LoVo (cell line): ENCODE data around the gene EFNA4.

Source experiments
- DNase-seq: peaks from one replicate; pipeline ENCODE4 v3.0.0-alpha.2; 2016; ENCODE audit warnings: low spot score

Gene EFNA4

DNA sequence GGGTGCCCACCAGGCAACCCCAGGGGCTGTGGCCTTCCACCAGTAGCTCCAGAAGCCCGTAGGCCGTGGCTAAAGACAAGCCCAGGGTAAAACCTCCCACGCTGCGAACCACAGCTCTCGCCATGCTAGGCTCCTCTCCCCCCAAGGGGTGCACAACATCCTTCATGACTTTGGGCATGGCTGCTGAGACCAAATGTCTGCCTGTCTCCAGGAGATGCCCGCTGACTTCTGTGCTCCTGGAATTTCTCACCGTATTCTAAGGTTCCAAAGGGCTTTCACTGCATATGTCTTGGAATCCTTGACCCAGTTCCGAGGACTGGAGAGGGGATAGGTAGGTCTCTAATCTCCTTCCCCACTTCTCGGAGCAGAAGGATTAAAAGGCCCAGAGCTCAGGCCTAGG, 30.0 kb upstream of the EFNA4 start, which contains the start of the genes DCST1 and DCST2:
DCST1 (plus strand) TSS at position 301 of the 400 bp plus-strand sequence. CDS start 213 bp downstream, outside the sequence.
DCST2 (minus strand) TSS at position 258 of the 400 bp plus-strand sequence; CDS start at position 178, 80 bp downstream.
- no peak for DNase-seq

DNA sequence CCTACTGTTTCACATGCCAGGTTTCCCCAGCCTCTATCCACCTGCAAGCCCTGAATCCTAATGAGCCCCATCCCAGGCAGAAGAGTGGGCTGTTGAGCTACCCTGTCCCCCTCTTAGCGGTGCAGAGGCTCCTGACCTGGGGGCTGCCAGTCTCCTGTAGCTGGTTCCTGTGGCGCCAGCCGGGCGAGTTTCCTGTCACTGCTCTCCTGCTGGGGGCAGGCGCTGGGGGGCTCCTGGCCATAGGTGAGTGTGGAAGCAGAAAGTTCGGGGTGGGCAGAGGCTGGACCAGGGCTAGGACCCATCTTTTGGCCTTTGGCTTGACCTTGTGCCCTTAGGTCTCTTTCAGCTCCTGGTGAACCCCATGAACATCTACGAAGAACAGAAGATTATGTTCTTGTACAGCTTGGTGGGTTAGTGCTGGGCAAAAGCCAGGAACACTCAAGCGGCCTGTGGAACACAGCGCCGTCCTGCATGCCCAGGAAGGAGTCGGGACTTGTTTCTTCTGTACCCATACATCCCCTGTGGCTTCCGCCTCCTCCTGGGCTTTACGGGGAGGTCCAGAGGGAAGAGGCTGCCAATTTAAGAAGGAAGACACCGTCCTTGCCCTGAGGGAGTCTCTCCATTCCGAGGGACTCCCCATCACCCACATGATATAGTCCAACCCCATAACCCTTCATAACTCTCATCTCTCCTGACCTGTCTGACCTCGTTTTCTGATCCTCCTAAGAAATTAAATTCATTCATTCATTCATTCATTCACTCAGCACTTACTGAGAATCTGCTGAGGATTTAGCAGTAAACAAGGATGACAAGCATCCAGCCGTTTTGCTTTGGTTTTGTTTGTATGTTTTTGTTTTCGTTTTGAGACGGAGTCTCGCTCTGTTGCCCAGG, 29.0 kb upstream of the EFNA4 start:
- no peak for DNase-seq

DNA sequence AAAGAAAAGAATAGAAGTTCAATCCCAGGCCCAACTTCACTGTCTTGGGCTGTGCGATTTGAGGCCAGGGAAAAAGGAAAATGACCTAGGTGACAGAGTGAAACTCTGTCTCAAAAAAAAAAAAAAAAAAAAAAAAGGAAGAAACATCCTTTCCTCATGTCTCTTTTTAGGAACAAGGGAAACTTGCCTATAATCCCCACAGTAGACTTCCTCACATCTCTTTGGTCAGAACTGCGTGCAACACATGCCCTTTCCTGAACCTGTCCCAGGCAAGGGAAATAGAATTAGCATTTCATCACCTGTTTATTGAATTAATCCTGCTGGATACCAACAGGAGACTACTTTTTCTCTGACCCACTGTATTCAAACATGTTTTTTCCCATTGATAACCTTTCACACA, 27.6 kb upstream of the EFNA4 start:
- no peak for DNase-seq

DNA sequence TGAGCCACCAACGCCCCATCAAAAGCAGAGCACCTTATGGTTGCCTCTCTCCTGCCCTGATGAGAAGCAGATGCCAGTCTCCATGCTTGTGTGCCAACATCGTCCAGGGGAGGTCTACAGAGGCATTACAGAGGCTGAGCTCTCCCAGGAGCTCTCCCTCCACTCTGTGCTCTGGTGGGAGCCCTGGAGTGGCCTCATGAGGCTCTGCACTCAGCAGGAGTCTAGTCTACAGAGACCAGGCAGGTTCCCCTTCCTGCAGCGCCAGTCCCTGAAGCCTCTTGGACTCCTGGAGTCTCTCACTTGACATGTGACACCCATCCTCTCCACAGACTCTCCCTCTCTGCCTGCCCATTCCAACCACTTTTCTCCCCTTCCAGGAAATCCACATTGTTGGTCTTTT, 26.5 kb upstream of the EFNA4 start:
- no peak for DNase-seq

DNA sequence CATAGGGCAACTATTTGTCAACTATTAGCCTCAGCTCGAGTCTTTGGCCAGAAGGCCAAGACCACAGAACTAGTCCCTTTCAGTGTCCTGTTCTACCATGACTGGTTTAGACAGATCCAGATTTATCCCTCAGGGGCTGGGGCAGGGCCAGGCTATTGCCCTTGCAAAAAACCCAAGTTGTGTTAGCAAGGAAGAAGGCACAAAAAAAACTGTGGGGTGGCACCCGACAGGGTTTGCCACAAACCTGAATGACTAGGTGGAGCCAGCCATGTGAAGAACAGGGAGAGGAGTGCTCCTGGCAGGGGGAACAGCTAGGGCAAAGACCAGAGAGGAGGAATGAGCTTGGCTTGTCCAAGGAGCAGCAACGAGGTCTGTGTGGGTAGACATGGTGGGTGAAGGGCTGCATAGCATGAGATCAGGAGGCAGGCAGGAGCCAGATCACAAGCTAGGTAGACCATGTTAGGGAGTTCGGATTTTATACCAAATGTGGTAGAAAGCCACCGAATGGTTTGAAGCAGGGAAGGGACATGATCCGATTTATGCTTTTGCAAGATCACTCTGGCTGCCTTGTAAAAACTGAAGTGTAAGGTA, 25.6 kb upstream of the EFNA4 start:
- DNase-seq, result no peak

DNA sequence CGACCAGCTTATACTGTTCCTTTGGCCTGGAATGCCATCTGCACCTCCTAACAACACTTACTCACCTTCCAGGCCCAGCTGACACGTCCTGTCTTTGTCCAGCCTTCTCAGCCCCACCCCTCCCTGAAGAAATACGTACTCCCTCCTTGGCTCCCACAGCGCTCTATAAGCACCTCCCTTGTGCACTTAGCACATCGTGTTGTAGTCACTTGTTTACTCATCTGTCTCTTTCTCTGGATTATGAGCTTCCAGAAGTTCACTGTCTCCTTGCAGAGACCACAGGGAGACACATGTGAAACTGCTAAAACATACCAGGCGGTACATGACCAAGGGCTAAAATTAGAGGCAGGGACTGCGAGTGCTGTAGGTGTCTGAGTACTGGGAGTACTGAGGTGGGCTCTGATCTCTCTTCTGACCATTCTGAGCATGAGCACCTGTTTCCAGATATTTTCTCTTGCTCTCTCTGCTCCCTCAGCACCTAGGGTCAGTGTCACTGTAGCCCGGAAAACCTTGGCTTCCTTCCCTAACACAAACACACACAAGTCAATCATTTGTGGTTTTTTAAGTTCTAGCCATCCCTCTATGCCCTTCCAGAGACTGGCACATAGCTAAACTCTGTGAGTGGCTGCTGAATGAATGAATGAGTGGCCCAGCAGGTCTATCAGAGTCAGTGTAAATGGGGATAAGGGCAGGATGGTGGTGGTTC, 24.8 kb upstream of the EFNA4 start:
- peak; percentile 42 for DNase-seq

DNA sequence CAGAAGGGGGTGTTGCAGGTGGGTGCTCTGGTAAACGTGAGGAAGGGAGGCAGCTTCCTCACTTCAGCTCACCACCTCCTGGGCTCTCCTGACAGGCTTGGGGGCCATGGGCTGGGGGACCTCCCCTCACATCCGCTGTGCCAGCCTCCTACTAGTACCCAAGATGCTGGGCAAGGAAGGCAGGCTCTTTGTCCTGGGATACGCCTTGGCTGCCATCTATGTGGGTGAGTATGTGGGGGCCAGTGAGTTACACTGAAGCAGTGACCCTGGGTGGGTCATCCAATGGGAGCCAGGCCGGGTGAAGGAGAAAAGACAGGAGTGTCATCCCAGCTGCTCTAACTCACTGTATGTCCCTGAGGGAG, 24.3 kb upstream of the EFNA4 start:
- DNase-seq, result no peak

DNA sequence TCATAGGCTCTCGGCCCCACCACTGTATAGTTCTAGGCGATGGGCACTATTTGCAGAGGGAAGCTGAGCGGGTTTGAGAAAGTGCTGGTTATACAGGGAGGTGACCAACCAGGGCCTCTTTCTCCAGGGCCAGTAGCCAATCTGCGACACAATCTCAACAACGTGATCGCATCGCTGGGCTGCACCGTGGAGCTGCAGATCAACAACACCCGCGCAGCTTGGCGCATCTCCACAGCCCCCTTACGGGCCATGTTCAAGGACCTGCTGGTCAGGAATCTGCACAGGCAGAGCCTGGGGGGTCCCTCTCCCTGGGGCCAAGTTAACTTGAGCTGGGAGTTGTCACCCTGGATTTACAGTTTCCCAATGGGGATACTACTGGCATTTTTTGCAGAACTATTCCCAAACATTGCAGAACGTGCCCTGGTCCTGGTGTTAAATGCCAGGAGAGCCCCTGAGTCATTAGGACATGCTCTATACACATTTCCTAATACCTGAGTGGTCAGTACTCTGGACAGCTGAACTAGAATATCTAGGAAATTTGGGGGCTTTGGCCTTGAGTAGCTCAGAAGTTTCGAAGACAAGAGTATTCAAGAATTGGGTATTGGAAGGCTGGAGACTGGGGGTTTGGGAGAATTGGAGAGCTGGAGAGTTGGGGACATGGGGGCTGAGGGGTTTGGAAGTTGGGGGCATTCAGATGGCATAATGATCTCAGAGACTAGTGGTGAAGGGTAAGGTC, 23.0 kb upstream of the EFNA4 start:
- DNase-seq, result no peak

DNA sequence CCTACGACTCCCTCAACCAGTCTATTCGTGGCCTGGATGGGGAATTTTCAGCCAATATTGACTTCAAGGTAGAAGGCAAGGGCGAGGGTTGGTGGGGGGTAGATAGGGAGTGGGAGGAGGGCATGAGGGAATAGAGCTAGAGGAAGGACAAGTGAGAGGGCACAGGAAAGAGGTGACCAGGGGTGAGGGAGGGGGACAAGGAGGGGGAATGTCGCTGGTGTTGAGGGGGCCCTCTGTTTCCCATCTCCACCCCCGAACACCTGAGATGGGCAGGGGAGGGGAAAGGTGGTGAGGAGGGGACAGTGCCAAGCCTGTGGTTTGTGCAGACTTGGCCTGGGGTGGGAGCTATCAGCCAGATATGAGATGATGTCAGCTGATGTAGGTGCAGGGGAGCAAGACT, 20.8 kb upstream of the EFNA4 start:
- no peak for DNase-seq

DNA sequence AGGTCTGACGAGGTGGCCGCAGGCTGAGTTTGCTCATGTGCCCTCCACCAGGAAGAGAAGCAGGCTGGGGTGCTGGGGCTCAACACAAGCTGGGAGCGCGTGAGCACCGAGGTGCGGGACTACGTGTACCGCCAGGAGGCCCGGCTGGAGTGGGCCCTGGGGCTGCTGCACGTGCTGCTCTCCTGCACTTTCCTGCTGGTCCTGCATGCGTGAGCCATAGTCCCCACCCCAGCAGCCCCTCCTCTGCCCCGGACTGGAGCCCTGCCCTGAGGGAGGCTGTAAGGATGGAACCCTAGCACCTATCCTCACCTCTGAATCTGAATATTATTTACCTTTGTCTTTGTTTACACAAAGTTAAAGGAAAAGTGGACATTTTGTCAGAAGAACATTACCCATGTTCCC, 20.2 kb upstream of the EFNA4 start:
- no peak for DNase-seq

DNA sequence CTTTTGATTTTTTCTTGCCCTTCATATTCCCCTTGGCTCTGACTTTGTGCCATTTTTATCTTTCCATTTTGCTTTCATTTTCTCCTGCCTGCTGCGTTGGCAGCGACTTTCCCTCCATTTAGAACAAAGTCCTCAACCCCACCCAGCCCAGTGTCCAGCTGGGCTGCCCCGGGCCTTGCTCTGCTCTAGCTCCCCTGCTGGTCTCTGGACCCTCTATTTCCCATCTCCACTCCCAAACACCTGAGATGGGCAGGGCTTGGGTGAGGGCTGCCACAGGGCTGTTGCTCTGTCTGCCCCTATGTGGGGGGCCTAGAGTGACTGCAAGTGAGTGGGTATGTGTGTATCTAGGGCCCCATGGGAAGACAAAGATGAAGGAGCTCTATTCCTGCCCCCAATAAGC, 19.7 kb upstream of the EFNA4 start:
- DNase-seq, result no peak

DNA sequence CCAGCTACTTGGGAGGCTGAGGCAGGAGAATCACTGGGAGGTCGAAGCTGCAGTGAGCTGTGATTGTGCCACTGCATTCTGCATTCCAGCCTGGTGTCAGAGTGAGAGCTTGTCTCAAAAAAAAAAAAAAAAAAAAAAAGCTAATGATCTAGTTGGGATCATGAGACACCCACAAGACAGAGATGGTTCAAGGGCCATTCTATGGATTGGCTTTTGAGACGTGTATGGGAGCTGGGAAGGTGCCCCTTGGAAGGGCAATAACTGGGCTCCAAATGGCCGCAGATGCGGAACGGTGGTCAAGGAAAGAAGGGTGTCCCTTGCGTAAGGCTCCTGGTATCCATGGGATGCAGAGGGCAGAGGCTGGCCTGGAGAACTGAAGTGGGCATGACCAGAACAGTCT, 19.2 kb upstream of the EFNA4 start:
- DNase-seq, result no peak

DNA sequence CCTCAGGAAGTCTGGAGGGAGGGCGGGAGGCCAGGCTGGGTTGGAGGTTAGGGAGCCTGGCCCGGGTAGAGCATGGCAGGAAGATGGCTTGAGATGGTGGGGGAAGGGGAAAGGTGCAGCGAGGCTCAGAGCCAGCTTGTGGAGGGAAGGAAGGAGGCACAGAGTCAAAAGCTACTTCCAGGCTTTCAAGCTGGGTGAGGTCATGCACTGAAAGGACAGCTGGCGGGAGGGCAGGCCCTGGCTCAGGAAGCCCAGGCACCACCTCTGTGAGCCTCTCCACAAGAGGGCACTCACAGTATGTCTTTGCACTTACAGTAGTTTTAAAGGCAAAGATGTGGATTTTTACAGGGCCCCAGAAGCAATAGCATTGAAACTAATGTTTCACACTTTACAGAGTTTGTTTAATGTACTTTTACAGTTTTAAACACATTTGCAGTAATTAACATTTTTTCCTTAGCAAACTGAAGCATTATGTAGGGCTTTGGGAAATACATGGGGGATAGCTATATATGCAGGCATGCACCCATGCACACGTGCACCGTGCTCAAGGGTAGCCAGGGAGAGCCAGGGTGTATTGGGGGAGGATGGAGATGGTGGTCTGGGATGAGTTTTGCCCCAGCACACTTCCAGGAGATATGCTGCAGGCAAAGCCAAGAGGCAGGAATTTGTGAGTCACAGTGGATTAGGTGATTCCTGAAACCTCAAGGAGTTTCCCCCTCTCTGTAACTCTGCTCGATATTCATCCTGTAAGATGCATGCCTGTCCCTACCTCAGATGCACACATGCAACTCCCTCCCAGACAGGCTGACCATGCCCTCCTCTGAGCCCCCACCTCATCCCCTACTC, 18.5 kb upstream of the EFNA4 start:
- DNase-seq, result peak; percentile 58

DNA sequence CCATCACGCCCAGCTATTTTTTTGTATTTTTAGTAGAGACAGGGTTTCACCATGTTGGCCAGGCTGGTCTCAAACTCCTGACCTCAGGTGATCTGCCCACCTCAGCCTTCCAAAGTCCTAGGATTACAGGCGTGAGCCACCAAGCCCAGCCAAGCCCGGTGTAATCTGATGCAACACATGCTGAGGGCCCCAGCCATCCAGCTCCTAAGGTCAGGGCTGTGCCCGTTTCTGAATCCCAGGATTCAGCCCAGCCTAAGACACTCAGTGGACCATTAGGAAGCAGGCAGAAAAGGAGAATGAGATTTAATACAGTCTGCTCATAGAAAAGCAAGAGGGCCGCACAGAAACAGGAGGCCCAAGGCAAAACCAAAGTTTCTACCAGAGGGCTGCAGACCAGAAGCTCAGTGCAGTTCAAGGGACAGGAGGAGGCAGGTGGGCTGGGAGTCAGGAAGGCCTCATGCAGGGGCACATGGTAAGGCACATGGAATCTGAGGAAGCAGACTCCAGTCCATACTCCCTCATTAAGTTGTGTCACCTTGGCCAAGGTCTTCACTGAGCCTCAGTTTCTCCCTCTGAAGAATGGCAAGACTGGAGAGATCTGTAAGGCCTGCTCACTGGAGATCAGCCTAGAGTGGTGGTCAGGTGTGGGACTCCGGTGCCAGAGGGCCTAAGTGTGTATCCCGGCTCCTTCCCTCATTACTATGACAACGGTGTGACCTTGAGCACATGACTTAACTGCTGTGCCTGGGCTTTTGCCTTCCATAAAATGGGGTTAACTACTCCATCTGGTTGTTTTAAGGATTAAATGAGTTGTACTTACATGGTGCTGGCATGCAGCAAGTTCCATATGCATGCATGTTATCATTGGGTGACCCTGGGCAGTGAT, 14.8 kb upstream of the EFNA4 start:
- no peak for DNase-seq

DNA sequence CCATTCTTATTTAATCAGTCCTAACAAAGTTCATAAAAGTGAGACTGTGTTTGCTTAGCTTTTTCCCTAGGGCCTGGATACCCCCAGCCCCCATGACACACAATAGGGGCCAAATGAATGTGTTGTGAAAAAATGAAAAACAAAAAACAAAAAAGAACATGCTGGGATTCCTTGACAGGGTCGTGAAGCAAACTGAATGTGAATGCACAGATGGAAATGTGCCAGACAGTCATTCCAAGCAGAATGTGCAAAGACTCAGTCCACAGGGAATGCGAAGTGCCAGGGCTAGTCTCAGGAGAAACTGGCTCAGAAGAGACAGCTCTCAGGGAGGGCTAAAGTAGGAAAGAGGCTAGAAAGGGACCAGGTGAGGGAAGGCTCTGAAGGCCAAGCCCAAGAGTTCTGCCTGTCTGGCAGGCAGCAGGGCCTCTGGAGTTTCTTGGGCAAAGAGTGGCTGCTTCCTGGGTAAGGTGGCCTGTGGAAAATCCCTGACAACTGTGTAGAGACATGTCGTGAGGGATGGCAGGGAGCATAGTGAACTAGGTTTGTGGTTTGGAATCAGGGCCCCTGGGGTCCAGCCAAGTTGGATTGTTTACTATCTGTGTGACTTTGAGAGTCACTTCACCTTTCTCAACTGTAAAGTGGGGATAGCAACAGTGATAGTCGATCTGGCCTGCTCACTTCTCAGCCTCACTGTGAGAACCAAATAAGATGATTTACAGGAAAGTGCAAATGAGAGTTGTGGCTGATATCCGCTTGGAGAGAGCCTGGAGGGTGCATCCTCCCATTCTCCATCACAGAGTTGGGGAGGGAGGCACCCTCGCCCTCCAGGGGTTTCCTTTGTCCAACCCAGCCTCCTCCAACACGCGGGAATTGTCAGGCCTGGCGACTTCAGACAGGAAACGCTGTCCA, 13.6 kb upstream of the EFNA4 start:
- no peak for DNase-seq

DNA sequence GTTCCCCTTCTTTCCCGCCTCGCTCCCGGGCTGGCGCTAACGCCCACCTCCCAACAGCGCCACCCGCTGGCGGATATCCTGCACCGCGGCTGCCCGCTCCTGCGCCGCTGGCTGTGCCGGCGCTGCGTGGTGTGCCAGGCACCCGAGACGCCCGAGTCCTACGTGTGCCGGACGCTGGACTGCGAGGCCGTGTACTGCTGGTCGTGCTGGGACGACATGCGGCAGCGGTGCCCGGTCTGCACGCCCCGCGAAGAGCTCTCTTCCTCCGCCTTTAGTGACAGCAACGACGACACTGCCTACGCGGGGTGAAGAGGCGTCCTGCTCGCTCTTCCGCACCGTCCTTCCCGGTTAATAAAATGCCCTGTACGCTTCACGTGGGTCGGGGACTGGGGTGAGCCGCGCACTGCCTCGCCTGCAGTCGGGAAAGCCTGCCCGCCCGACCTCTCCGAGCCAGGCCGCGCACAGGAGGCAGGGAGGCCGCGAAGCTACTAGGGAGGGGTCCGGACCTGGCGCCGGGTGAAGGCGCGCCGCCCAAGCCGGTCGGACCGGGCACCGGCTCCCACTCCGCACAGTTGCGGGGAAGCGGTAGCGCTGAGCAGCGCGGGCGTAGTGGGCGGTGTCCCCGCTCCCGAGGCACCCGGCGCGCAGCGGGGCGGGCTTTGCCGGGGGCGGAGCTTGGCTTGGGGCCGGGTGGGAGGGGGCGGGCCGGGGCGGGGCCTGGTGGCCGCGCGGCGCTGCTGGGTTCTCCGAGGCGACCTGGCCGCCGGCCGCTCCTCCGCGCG, 12.8 kb upstream of the EFNA4 start, which contains the start of gene ADAM15:
ADAM15 (plus strand) TSS at position 757 of the 782 bp plus-strand sequence. CDS start 71 bp downstream, outside the sequence.
- peak; percentile 87 for DNase-seq

DNA sequence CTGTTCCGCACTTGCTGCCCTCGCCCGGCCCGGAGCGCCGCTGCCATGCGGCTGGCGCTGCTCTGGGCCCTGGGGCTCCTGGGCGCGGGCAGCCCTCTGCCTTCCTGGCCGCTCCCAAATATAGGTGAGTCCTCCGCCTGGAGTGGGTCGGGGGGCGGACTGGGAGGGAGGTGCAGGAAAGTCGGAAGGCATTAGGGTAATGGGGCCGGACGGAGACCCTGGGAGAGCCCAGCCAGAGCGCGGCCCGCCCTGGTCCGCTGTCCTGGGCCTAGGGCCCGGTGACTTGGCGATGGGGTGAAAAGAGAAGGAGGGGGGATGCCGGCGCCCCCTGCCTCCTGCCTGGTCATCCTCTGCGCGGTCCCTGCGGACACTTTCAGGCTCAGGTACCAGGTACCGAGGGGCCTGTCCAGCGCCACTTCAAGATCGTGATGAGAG, 12.2 kb upstream of the EFNA4 start:
- no peak for DNase-seq

DNA sequence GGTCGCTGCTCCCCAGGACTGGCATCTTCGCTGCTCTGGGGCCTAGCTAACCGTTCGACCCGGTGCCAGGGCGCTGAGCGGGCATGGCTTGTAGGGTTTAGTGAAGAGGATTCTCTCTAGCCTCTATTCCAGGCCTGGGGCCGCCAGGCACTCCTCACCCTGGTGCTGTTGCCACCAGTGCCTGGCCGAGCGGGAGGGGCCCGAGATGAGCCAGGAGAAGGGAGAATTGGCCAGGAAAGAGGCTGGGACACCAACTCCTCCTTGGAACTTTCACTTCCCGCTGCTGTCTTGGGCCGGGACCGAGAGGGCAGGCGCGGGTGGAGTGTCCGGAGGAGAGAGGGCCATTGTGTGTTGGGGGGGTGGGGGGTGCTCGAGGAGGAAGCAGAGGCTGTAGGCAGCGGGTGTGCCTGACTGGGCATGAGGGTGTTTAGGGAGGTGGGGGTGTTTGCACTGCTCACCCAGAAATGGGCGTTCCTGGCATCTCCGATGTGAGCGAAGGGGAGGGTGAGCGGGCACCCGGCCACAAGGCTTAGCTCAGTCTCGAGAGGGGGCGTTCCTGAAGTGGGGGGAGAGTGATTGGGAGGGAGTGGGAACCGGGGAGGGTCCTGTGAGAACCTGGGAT, 11.7 kb upstream of the EFNA4 start:
- no peak for DNase-seq
